ENCODE measurements around the gene ZER1.
A peak's percentile ranks its signal among the peaks of the same experiment; 100 is the strongest.
"Not testable (repeated sequence)": the region's sequence is repeated elsewhere in the genome, so short reads cannot be mapped to it uniquely, and the experiment has no call there.

Gene ZER1

DNA sequence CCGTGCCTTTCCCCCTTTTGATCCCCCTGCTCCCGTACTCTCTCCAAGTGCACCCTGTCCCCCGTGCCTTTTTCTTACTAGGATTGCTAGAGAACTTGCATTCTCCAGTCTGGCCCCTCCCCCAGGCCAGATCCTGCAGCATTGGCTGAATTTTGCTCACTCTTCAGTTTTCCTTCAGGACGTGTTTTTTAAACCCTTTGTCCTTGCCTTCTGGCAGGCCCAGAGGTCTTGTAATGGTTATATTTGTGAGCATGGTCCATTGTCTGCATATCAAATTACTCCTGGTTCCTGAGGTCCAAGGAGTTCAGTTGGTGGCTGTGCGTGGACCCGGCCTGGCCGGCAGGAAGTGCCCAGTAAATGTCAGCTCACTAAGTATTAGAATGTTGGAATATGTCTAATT is 15.9 kb upstream of the ZER1 start:
- DNase-seq (ENCODE audit: low spot score), result peak; percentile 59

DNA sequence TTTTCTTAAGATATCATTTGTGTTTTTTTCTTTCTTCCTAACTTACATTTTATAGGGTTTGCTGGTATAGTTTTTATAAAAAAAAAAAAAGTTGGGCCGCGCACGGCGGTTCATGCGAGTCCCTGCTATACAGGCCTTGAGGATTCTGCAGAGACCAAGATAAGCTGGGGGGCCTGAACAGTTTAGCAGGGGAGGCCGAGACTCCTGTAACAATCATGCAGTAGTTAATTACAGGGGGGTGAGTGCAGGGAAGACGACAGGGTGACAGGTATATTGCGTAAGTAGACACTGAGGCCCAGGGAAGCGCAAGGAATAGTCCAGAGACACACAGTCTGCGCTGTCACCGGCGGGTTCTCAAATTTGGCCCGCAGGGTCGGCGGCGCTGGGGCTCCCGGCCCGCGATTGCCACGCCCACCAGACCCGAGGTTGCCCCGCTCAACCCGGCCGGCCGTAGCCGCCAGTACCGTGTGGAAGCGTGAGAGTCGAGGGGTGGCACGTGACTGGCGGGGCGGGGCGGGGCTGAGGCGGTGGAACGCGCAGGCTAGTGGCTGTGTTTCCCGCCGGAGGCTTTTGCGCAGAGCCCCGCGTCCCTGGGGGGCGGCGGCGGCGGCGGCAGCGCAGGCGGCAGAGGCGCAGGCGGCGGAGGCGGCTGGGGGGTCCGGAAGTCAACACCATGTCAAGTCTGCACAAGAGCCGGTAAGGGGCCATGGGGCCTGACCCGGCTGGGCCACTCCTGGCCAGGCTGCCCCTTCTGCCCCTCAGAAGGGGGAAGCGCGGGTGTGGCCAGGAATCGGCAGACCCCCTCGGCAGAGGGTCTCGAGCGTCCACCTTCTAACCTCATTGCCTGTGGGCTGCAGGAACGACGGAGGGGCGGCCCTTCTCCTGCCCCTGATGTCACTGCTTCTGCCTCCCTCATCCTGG is 15.2 kb upstream of the ZER1 start, which contains the start of gene TBC1D13:
Gene TBC1D13 (plus strand): TSS at position 573 of the 921 bp plus-strand sequence. CDS start 101 bp downstream, at position 674.
- peak; percentile 97 for DNase-seq (ENCODE audit: low spot score)

DNA sequence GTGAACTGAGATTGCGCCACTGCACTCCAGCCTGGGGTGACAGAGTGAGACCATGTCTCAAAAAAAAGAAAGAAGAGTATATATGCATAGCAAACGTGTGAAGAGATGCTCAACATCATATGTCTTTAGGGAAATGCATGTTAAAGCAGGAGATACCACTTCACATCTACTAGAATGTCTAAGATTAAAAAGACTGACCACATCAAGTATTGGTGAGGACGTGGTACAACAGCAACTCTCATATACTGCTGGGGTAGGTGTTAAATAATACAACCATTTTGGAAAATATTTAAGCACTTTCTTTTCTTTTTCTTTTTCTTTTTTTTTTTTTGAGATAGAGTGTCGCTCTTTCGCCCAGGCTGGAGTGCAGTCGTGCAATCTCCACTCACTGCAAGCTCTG is 13.7 kb upstream of the ZER1 start:
- DNase-seq (ENCODE audit: low spot score), result no peak

DNA sequence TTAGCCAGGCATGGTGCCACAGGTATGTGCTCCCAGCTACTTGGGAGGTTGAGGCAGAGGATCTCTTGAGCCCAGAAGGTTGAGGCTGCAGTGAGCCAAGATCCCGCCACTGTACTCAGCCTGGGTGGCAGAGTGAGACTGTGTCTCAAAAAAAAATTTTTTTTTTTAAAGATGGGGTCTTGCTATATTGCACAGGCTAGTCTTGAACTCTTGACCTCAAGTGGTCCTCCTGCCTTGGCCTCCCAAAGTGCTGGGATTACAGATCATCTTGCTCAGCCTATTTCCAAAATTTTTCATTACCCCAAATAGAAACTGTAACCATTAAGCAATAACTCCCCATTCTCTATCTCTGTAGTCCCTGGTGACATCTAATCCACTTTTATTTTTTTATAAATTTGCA is 10.9 kb upstream of the ZER1 start:
- no peak for DNase-seq (ENCODE audit: low spot score)

DNA sequence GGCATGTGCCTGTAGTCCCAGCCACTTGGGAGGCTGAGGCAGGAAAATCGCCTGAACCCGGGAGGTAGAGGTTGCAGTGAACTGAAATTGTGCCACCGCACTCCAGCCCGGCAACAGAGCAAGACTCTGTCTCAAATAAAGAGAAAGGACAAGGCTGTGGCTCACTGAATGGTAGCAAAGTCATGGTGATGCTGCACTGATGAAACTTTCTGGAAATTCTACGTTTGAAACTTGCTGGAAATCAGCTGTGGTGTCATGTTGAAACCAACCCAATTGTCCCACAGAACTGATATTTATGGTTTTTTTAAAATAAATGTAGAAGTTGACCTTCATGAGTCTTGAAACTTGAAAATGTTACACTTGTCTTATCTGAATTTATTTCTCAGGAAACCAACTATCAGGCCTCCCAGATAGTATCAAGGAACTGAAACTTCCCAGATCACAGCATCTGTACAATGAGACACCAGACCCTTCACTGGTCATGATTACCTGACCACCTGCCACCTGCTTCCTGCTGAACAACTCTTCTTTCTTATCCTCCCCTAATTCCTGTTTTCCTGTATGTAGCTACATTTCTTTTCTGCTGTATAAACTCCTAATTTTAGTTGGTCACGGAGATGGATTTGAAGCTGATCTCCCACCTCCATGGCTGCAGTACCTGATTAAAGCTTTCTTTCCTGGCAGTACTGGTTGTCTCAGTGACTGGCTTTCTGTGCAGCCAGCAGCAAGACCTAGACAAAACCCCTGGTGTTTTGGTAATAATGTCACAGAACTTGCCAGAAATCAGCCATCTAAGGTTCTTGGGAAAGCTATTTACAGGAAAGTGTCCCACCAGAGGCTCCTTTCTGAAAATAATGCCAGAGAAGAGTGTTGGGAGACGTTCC is 9.7 kb upstream of the ZER1 start:
- no peak for DNase-seq (ENCODE audit: low spot score)

DNA sequence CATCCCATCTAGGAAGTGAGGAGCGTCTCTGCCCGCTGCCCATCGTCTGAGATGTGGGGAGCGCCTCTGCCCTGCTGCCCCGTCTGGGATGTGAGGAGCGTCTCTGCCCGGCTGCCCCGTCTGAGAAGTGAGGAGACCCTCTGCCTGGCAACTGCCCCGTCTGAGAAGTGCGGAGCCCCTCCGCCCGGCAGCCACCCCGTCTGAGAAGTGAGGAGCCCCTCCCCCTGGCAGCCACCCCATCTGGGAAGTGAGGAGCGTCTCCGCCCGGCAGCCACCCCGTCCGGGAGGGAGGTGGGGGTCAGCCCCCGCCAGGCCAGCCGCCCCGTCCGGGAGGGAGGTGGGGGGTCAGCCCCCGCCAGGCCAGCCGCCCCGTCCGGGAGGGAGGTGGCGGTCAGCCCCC is 8.4 kb upstream of the ZER1 start:
- not testable (repeated sequence) for DNase-seq (ENCODE audit: low spot score)

DNA sequence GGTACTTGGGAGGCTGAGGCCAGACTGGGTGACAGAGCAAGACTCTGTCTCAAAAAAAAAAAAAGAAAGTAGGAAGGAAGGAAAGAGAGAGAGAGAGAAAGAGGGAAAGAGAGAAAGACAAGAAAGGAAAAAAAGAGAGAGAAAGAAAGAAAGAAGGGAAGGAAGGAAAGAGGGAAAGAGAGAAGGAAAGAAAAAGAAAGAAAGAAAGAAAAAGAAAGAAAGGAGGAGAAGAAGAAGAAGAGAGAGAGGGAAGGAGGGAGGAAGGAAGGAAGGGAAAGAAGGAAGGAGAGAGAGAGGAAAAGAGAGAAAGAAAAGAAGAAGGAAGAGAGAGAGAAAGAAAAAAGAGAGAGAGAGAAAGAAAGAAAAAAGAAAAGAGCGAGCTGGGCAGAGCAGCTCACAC is 3.1 kb upstream of the ZER1 start:
- DNase-seq (ENCODE audit: low spot score), result no peak

DNA sequence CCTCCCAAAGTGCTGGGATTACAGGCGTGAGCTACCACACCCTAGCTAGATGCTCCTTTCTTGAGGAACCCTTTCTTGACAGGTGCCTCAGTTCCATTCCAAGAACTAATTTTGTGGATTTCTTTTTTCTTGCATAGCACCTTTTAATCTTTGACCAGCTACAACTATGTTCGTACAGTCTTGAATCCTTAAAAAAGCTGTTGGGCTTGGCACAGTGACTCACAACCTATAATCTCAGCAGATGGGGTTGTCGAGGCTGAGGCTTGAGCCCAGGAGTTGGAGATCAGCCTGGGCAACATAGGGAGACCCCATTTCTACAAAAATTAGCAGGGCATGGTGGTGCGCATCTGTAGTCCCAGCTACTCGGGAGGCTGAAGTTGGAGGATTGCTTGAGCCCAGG is 1.3 kb upstream of the ZER1 start:
- DNase-seq (ENCODE audit: low spot score), result no peak

DNA sequence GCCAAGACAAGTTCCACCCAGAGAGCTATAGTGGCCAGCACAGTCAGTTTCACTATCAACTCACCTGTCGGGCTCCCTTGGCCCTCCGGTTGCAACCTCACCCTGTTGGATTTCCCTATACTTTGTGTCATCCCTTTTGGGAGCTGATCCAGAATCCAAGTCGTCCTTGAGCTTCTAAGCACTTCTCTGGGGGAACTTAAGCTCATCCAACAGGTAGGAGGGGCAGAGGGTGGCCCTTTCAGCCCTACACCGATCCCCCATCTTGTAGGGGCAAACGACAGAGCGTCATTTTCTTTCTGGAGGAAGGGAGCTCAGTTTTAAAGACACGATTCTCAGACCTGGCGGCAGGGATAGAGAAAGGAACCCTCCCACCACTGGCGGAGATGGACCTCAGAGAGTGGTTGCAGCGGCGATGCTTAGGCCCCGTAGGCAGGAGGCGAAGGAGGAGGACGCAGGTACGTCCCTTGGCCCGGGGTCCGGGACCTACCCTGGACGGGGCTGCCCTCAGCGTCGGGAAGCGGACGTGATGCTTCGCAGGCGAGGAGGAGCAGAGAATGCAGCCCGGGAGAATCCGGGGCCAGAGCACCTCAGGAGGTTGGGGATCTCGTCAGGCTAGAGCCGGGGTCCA is 519 bp downstream of the ZER1 start:
- DNase-seq (ENCODE audit: low spot score), result peak; percentile 65

DNA sequence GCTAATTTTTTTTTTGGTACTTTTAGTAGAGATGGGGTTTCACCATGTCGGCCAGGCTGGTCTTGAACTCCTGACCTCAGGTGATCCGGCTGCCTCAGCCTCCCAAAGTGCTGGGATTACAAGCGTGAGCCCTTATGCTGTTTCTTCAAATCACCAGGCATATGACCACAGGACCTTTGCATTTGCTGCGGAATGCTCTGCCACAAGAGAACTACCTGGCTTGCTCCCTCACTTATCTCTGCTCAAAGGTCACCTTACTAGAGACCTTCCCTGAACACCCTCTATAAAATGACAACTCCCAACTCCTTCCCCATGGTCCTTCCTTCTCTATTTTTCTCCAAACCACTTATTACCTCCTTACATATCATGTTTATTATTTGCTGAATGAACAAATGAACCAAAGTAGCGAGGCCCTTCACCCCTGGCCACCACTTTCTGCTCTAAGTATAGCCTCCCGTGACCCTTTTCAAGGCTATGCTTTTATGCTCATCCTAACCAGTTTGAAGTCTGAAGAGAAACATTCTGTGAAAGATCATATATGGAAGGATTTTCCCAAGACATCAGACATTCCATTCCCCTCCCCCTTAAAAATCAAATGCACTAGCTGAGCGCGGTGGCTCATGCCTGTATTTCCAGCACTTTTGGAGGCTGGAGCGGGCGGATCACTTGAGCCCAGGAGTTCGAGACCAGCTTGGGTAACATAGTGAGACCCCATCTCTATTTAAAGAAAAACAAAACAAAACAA is 1.3 kb downstream of the ZER1 start:
- no peak for DNase-seq (ENCODE audit: low spot score)

DNA sequence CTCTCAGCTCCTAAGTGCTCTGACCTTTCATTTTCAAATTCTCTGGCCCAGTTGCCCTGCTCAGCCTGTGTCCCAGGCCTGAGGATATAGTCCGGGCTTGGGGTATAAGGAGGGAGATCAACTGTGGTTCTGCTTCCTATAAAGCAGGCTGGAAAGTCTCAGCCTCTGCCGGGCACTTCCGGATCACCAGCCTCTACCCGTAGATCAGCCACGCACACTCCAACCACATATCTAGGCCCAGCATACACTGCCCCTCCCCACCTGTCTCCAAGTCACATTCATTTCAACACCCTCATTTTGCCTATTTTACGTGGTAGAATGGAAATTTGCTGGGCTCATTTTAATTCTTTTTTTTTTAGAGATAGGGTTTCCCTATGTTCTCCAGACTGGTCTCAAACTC is 3.1 kb downstream of the ZER1 start:
- DNase-seq (ENCODE audit: low spot score), result no peak

DNA sequence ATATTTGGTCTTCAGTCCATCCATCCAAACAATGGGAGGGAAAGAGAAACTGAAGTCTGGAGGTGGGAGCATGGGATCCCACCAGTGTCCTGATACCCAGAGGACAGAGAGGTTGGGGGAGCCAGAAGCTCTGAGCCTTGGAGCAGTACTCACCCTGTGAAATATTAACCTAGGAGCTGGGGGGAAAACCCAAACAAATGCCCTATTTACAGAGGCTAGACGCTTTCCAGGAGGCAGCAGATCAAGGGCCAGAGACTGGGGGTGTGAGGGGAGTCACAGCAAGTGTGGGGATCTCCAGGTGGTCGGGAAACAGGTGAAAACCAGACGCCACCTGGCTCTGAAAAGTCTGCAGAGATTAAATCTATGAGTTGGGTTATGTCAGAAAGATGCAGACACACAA is 6.2 kb downstream of the ZER1 start:
- no peak for DNase-seq (ENCODE audit: low spot score)

DNA sequence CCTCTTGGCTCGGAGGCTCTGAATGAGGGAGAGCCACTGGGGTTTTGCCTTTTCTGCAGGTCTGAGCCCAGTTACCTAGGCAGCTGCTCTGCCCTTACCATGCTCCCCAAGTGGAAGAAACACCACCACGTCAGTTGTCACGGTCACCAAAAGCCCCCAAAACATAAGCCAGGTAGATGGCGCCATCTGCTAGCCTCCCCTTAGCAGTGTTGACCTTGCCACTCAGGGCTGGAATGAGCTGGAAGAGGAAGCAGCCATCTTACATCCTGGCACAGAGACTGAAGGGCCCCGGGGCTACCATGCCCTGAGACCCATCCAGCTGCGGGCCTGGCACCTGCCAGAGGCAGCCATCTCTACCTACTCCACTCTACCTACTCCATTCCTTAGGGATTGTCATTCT is 7.4 kb downstream of the ZER1 start:
- DNase-seq (ENCODE audit: low spot score), result no peak

DNA sequence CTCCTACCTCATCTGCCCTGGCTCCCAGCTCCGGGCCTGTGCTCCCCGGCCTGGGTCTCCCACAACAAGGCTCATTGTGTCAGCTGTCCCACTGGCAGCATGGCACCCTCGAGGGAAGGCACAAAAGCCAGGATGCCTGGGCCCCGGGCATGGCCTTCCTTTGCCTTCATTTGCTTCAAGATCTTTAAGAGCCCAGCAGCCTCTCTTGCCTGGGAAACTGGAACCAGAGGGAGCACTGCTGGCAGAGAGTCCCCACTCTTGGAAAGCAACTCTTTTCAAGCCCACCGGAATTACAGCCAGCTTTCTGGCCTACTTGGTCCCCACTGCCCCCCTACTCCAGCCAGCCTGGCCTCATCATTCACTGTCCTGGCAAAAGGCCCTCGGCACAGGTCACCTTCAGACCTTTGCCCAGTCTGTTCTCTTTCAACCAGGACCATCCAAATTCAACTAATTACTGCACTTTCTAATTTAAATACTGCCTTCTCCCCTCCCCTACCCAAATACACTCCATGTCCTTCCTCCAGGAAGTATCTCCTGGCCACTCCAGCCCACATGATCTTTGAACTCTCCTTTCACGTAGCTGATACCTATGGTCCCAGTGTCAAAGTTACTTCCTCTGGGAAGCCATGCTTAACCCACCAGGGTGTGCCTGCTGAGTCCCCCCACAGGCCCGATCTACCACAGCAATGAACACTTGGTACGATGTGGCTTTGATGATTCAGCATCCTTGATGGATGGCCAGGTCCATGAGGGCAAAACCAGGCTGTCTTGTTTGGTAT is 8.9 kb downstream of the ZER1 start:
- no peak for DNase-seq (ENCODE audit: low spot score)

DNA sequence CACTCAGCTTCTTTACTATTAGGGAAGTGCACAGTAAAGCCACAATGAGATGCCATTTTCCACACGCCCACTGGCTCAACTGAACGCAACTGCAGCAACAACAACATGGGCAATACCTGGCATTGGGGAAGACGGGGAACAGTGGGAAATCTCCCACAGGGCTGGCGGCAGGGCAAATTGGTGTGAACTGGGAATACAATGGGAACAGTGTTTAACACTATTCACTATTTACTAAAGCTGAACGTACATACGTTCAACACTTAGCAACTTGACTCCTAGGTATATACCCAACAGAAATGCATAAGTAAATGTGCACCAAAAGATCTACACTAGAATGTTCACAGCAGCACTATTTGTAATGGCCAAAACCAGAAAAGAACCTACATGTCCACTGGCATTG is 14.1 kb downstream of the ZER1 start:
- no peak for DNase-seq (ENCODE audit: low spot score)

DNA sequence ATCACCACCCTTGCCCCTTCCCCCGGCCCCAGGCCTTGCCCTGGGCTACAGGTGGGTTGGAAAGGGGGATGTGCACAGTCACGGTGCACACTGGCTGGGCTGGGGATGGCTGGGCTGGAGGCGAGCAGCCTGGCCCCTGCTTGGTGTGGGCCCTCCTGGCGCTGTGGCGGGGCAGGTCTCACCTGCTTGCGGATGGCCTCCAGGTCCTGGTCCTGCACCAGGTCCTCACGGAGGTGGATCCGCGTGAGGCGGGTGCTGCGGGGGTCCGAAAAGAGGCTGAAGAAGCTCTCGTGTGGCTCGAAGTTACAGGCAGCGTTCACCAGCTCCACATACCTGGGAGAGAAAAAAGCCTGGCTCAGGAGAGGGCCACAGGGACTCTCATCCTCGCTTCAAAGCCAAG is 18.1 kb downstream of the ZER1 start:
- DNase-seq (ENCODE audit: low spot score), result no peak

DNA sequence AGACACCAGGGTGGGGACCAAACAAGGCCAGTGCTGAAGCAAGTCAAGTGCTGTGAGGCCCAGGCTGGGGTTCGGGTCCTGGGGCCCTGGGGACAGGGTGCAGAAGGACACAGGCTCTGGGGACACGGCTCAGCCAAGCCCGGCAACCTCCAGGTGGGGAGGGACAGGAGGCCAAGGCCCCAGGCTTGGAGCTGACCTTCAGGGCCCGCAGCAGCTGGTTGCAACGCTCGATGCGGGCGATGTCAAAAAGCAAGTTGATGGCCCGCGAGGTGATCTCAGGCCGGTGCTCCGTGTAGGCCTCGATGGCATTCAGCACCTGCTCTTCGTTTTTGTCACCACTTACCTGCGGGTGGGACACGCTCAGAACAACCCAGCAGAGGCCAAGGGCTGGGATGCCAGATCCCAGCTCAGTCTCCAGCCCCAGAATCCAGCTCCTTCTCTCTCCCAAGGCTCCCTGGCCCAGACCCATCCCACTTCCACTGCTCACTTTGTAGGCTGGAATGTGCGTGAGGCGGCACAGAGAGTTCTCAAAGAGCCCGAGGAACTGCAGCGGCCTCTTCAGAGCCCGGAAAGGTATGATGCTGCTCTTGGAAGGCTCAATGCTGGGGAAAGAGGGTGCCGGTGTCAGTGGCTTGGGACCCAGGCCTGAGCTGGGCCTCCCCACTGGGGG is 20.7 kb downstream of the ZER1 start:
- DNase-seq (ENCODE audit: low spot score), result no peak

DNA sequence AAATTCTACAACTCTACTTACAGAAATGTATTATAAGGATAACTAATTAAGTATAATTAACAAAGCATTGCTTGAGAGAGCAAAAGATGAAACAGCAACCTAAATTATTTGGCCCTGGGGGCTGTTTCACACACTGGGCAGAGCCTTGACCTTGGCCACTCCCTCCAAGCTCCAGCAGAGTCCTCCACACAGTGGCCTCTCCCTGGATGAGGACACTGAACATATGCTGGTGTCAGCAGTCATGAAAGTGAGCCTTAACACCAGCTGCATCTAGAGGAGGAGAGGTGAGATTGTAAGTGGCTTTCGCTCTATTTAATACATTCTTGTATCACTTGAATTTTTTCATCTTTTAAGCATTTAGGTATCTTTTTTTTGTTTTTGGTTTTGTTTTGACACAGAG is 24.5 kb downstream of the ZER1 start:
- DNase-seq (ENCODE audit: low spot score), result no peak

DNA sequence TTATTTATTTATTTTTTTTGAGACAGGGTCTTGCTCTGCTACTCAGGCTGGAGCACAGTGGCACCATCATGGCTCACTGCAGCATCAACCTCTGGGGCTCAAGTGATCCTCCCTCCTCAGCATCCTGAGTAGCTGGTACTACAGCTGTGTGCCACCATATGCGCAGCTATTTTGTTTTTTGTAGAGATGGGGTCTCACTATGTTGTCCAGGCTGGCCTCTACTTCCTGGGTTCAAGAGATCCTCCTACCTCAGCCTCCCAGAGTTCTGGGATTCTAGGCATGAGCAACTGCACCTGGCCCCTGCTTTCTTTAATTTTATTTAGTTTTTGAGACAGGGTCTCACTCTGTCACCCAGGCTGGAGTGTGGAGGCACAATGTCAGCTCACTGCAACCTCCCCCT is 28.3 kb downstream of the ZER1 start:
- no peak for DNase-seq (ENCODE audit: low spot score)

DNA sequence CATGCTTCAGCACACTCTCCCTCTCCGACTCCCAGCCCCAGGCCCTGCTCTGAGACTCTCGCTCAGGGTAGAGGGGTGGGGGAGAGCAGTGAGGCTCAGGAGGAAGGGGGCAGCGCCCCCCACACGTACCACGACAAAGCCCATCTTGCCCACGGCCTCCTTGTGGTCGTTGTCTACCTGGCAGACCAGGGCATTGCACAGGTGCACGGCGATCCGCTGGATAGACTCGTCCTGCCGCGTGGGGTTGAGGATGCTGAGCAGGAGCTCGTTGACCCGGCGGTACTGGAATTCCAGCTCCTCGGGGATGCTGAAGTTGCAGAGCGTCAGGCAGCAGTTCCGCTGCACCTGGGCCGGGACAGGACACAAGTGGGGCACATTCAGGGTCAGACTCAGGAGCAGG is 29.3 kb downstream of the ZER1 start:
- DNase-seq (ENCODE audit: low spot score), result no peak

DNA sequence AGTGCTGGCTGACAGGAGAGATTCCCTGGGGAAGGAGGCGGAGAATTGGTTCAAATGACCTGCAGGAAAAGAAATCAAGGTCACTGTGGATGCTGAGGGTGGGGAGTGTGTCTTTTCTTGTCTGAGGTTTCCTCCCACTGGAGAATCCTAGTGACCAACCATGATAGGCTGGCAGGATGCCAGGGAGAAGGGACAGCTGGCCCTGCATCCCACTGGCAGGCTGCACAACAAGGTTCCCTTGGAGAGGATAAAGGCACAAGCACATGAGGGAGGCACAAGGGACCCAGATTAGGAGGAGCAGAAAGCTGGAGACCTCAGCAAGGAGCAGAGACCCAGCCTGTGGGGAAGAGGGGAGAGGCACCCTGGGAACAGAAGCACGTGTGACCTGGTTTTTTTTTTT is 36.4 kb downstream of the ZER1 start:
- no peak for DNase-seq (ENCODE audit: low spot score)

Data from GM03348 (cell line).